NCI-H1092 (cell line): ENCODE results near the gene CUL9.

Source experiments
- DNase-seq: peaks from one replicate; lab custom pipeline; 2025; lab: John Stamatoyannopoulos, UW

Gene CUL9

DNA sequence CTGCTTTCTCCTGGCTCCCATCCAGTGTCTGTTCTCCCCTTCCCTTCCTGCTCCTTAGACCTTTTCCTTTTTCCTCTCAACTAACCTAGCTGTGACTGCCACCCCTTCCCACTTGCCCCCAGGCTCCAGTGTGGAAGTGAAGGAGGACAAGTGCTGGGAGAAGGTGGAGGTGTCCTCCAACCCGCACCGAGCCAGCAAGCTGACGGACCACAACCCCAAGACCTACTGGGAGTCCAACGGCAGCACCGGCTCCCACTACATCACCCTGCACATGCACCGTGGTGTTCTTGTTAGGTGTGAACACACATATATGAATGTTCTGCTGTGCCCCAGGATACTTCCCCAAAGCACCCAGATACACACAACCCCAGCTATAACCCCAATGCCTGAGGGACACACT, 18.5 kb downstream of the CUL9 start:
- DNase-seq = no peak

DNA sequence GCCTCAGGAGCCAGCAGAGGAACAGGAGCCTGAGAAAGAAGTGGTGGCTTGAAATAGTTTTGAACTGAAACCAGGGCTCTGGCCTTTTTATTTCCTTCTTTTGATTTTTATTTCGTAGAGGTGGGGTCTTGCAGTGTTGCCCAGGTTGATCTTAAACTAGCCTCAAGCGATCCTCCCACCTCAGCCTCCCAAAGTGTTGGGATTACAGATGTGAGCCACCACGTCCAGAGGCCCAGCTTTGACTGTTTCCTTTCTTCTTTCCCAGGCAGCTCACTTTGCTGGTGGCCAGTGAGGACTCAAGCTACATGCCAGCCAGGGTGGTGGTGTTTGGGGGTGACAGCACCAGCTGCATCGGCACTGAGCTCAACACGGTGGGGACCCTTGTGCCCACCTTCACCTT, 20.5 kb downstream of the CUL9 start:
- DNase-seq = no peak

DNA sequence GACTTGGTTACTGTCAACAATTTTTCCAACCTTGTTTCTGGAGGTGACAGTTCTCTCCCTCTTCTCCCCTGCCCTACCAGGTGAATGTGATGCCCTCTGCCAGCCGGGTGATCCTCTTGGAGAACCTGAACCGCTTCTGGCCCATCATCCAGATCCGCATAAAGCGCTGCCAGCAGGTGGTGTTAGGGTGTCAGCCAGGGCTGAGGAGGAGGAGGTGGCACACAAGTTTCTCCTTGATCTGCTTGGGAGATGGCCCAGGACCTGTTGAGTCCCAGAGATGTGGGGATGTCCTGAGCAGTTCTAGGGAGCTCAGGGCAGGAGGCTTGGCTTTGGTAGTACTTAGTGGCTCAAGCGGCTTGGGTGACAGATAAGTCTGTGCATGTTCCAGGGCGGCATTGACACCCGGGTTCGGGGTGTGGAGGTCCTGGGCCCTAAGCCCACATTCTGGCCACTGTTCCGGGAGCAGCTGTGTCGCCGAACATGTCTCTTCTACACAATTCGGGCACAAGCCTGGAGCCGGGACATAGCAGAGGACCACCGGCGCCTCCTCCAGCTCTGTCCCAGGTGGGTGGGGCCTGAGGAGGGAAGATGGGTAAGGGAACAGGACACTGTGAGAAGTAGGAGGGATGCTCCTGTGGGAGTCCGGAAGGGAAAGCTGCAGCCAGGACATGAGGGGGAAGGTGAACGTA, 21.2 kb downstream of the CUL9 start:
- no peak for DNase-seq

DNA sequence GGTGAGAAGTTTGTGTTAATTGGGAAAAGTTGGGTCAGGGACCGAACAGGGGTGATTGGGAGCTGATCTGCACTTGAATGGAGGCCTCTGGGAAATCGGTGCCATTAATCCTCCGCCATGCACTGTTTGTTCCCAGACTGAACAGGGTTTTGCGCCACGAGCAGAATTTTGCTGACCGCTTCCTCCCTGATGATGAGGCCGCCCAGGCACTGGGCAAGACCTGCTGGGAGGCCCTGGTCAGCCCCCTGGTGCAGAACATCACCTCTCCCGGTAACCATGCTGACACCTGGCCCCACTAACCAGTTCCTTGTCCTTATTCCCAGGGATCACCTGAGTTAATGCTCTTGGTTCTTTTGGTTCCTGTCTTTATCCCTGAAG, 21.7 kb downstream of the CUL9 start:
- no peak for DNase-seq

DNA sequence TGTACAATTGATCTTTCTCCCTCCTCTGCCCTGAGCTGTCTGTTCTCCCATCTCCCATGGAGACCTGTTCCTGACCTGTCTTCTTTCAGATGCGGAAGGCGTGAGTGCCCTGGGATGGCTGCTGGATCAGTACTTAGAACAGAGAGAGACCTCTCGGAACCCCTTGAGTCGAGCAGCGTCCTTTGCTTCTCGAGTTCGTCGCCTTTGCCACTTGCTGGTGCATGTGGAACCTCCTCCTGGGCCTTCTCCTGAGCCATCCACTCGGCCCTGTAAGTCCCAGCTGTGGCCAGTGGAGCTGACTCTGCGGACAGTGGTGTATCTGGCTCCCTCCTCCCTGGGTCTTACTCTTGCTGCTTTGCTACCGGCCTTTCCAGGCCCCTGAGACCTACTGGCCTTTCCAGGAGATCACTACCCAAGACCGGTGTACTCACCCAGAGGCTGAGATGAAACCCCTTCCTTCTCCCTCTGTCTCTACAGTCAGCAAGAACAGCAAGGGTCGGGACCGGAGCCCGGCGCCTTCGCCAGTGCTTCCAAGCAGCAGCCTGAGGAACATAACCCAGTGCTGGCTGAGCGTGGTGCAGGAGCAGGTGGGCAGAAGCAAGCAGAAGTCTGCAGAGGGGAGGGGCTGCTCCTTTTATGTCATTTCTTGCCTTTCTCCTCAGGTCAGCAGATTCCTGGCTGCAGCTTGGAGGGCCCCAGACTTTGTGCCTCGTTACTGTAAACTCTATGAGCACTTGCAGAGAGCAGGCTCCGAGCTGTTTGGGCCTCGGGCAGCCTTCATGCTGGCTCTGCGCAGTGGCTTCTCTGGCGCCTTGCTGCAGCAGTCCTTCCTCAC, 22.5 kb downstream of the CUL9 start:
- DNase-seq = no peak

DNA sequence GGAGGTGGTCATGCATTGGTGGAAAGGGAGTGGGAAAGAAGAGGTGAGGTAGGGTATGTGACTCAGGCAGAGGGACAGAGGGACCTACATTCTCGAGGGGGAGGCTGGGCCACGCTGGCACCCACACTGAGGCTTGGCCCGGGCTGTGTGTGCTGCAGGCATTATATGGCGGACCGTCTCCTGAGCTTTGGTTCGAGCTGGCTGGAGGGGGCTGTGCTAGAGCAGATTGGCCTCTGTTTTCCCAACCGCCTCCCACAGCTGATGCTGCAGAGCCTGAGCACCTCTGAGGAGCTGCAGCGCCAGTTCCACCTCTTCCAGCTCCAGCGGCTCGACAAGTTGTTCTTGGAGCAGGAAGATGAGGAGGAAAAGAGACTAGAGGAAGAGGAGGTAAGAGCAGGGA, 23.9 kb downstream of the CUL9 start:
- no peak for DNase-seq

DNA sequence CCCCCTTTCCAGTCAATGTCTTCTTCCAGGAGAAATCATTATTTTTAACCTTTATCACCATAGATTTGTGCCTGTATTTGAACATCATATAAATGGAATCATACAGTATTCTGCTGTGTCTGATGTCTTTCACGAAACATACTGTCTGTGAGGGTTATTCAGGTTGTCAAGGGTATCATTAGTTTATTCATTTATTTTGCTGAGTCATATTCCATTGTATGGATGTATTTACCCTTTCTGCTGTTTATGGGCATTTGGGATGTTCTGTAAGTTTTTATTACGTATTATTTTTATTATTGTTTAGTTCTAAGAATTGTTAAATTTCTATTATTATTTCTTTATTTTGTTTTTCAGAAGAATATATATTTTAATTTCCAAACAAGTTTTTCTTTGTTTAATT, 25.3 kb downstream of the CUL9 start:
- no peak for DNase-seq

DNA sequence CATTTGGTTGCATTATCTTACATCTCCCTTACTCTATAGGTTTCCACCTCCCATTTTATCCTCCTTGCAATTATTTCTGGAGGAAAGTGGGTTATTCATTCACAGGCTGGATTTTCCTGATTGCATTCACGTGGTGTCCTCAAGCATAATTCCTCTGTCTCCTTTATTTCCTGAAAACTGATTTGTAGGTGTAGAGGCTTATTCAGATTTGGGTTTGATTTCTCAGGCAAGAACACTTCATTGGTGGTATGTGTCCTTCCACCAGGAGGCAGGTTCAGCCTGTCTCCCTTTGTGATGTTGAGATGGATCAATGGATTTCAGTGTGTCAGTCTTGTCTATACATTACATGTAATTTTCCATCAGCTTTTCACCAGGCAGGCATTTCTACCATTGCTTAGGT, 30.0 kb downstream of the CUL9 start:
- no peak for DNase-seq

DNA sequence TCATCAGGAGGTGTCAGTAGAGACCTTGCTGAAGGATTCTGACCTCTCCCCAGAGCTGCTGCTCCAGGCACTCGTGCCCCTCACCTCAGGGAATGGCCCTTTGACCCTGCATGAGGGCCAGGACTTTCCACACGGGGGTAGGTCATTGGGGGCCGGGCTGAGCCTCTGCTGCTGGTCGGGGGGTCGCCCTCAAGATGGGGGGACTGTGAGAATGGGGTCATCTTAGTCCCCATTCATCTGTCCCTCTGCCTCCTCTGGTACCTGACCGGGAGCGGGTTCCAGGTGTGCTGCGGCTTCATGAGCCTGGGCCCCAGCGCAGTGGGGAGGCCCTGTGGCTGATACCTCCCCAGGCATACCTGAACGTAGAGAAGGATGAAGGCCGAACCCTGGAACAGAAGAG, 31.4 kb downstream of the CUL9 start:
- no peak for DNase-seq

DNA sequence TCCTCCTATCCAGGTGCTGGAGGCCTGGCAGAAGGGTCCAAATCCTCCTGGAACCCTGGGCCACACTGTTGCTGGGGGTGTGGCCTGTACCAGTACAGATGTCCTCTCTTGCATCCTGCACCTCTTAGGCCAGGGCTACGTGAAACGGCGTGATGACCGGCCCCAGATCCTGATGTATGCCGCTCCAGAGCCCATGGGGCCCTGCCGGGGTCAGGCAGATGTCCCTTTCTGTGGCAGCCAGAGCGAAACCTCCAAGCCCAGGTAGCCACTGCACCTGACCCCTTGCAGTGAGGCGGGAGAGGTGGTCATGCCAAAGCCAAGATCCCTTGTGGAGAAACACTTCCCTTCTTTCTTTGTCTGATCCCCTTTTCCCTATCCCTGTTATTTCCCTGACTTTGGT, 33.1 kb downstream of the CUL9 start:
- DNase-seq = no peak

DNA sequence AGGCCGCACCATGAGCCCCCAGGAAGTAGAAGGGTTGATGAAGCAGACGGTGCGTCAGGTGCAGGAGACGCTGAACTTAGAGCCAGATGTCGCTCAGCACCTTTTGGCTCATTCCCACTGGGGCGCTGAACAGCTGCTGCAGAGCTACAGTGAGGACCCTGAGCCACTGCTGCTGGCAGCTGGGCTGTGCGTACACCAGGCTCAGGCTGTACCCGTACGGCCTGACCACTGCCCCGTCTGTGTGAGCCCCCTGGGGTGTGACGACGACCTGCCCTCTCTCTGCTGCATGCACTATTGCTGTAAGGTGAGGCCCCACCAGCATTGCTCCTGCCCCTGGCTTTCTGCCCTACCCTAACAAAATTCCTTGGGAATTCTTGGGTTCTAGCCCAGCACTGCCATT, 34.2 kb downstream of the CUL9 start:
- DNase-seq = no peak

DNA sequence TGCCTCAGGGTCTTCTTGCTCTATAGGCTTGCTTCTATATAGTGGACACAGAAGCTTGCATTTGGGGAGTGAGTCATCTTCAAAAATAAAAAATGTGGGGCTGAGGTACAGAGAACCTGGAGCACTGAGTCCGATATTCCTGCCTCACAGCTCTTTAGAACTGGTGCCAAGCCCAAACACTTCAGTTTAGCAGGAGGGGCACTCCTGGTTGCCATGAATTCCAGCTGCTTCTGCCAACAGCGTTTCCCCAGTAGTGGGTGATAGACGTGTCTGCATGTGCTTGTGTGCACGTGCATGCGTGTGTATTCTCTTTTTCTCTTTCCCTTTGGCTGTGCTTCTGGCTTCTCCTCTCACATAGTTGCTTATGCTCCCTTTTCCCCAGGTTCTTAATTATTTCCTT, 35.4 kb downstream of the CUL9 start:
- DNase-seq = peak; percentile 78

DNA sequence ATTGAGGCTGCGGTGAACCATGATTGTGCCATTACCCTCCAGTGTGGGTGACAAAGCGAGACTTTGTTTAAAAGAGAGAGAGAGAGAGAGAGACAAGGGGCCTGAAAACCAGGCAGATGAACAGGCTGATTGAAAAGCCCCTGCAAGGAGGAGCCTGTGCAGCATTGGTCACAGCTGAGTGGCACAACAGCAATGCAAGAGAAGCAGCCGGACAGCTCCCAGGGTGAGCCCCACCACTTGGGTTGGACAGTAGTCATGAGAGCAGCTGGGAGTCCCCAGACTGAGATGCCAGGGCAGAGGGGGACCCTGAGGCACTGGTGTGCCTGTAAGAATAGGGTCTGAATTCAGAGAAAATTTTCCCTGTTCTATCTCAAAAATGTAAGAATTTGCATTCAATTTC, 37.1 kb downstream of the CUL9 start:
- DNase-seq = no peak

DNA sequence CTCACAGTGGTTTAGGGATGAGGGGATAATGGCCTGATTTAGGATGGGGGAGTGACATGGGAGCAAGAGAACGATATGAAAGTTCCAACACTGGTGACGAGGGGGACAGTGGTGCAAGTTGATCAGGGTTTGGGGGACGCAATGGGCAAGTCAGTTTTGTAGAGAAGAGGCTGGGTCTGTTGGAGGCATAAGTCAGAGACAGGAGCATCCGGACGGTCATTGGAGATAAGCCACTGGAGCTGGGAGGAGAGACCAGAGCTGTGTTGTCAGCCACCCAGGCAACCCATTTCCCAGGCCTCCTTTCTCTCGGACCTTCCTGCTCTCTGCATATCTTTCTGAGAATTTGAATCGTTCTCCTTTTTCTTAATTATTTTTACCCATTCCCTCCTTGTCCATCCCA, 37.8 kb downstream of the CUL9 start:
- no peak for DNase-seq

DNA sequence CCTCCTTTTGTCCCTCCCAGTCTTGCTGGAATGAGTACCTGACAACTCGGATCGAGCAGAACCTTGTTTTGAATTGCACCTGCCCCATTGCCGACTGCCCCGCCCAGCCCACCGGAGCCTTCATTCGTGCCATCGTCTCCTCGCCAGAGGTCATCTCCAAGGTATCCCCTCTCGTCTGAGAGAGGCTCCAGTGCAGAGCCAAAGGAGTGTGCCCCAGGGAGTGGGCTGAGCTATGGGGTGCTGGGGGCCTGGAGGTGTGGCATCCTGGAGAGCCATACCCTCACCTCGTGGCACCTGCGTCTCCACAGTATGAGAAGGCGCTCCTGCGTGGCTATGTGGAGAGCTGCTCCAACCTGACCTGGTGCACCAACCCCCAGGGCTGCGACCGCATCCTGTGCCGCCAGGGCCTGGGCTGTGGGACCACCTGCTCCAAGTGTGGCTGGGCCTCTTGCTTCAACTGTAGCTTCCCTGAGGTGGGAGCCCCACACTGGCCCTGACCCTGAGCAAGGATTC, 38.5 kb downstream of the CUL9 start:
- no peak for DNase-seq

DNA sequence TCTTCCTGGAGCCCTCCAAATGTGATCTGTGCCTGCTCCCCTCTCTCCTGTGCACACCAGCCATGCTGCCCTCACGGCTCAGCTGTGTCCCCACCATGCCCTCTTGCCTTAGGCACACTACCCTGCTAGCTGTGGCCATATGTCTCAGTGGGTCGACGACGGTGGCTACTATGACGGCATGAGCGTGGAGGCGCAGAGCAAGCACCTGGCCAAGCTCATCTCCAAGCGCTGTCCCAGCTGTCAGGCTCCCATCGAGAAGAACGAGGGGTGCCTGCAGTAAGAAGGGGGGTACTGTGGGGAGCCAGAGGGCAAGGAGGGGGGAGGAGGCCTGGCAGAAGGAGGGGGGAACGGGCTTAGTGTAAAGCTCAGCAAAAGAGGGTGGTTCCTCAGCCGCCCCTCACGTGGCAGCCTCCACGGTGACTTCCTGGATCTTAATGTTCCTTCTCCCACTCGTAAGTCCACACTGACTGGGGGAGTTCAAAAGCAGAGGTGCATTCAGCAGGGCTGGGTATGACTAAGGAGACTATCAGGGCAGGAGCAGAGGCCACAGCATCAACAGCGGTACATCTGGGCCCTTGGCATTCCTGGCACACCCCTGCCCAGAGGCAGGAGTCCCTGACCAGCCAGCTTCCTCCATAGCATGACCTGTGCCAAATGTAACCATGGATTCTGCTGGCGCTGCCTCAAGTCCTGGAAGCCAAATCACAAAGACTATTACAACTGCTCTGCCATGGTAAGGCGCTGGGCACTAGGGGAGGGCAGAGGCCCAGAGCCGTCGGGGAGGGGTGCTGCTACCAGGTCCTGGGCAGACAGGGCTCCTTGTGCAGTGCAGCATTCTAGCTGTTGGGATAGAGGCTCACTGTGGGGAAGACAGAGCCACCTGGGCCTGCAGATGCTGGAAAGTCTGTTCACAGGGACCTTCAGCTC, 39.3 kb downstream of the CUL9 start:
- DNase-seq = no peak

DNA sequence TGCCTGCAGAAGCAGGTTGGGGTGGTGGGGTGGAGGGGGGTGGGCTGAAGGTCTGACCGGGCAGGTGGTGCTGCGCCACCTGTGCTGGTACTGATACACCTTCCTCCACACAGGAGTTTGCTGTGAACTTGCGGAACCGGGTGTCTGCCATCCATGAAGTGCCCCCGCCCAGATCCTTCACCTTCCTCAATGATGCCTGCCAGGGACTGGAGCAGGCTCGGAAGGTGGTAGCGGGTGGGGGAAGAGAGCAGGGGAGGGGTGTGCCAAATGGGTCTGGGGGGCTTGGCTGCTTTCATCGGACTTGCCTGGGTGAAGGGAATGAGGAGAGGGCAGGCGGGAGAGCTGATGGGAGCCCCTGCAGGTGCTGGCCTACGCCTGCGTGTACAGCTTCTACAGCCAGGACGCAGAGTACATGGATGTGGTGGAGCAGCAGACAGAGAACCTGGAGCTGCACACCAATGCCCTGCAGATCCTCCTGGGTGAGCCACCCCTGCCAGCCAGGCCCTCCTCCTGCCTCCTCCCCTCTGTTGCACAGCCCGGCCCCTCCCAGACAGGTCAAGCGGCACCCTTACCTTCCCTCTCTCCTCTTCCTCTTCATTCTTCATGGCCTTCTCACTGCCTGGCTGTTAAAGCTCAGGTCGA, 40.5 kb downstream of the CUL9 start:
- DNase-seq = no peak

DNA sequence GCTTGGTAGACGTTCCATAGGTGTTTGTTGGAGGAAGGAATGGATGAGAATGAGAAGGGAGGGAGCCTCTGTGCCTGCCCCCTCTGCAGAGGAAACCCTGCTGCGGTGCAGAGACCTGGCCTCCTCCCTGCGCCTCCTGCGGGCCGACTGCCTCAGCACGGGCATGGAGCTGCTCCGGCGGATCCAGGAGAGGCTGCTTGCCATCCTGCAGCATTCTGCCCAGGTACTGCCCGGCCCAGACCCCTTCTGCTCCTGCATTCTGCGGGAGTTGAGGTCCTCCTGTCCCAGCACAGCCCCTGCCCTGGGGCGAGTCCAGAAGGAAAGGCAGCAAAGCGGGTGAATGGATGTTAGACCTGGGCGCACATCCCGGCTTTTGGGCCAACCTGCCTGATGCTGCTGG, 41.2 kb downstream of the CUL9 start:
- DNase-seq = no peak

DNA sequence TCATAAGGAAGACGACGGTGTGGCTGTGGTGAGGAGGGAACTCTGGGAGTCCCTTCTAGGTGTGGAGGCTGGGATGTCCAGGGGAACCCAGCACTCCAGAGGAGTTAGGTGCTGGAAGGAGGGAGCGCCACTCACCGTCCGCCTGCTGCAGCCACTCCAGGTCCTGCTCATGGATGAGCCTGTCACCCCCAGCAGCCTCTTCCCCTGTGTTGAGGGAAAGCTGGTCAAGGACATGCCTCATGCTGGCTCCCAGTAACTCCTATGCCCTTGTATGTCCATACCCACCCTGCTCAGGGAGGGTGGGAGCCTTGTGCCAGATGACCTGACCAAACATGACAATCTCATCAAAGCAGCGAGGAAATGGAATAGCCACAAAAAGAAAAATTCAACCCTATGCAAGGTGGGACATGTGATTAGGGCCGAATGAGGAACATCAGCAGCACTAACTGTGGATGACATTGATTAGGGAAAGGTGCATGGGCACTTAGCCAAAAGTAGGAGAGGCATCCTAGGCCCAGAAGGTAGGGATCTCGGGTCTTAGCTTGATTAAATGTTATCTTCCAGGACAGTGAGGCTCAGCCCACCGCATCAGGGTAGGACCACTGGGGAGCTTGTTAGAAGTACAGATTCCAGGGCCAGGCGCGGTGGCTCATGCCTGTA, 44.3 kb downstream of the CUL9 start:
- no peak for DNase-seq

DNA sequence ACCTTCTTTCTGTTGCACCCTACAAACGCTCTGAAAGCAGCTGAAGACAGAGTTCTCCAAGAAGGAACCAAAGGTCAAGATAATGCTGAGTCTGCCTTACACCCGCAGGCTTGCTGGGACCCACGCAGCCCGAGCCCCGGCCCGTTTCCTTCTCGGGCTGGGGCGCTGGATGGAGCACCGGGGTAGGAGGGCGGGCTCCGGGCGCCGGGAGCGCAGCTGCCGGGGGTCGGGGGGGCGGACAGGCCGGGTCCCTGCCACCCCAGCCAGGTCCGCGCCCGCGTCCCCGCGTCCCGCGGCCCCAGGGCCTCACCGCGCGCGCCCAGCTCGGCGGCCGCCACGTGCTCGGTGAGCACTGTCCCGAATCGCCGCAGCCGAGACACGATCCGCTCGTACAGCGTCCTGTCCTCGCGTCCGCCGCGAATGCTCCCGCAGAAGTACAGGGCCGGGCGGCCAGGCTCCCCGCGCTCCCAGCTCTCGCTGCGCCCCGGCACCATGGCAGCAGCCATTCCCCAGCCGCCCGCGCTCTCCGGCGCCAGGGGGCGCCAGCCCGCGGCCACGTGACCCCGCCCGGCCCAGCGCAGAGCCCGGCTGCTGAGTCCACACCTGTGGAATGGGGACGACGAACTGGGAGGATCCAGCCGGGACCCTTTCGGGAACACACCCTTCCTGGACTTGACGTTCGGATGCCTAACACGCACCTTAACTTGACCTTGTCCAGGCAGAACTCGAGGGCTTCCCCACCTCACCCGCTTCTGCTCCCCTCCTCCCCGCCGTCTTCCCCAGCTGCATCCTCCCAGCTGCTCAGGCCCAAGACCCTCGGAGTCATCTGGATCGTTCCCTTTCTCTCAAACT, 47.2 kb downstream of the CUL9 start, which contains the start of gene DNPH1:
DNPH1 (minus strand) TSS at position 531 of the 852 bp plus-strand sequence; CDS start at position 506, 25 bp downstream.
- peak; percentile 71 for DNase-seq
